Prostate gland (tissue), 2 donors: ENCODE measurements around the gene PRAF2.

Experiments
- POLR2A ChIP-seq: fragments of 450-650 bp; IDR thresholded peaks from one replicate; pipeline ENCODE4 v1.6.1; 2016; ENCODE audit warnings: antibody characterized with exemption, mild to moderate bottlenecking
- POLR2AphosphoS5 ChIP-seq: sonication (generic); formaldehyde crosslinking; IDR thresholded peaks from one replicate; pipeline ENCODE4 v1.6.1; 2017; ENCODE audit warnings: antibody characterized with exemption
- TF ChIP-seq, protein P1 (sequence below), 4 experiments: fragments of 200-600 bp in 2 of 4; fragments of 450-650 bp in 2 of 4; sonication (generic) in 2 of 4; IDR thresholded peaks; 1 replicate in 3 of 4; 2 replicates in 1 of 4; pipeline ENCODE4 v1.5.1; 2016 to 2019; ENCODE audit warnings: antibody characterized with exemption in 4 of 4, mild to moderate bottlenecking in 2 of 4, moderate library complexity in 2 of 4

- TF ChIP-seq, protein P1, sequence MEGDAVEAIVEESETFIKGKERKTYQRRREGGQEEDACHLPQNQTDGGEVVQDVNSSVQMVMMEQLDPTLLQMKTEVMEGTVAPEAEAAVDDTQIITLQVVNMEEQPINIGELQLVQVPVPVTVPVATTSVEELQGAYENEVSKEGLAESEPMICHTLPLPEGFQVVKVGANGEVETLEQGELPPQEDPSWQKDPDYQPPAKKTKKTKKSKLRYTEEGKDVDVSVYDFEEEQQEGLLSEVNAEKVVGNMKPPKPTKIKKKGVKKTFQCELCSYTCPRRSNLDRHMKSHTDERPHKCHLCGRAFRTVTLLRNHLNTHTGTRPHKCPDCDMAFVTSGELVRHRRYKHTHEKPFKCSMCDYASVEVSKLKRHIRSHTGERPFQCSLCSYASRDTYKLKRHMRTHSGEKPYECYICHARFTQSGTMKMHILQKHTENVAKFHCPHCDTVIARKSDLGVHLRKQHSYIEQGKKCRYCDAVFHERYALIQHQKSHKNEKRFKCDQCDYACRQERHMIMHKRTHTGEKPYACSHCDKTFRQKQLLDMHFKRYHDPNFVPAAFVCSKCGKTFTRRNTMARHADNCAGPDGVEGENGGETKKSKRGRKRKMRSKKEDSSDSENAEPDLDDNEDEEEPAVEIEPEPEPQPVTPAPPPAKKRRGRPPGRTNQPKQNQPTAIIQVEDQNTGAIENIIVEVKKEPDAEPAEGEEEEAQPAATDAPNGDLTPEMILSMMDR (IDR thresholded peaks at IDR 0.05) = peak in 2 of 4 experiments; percentile 25 to 34
- TF ChIP-seq POLR2A (no peak), POLR2AphosphoS5 (no peak)
Measured at GRCh38 chrX:49106930-49107329, 33.1 kb upstream of the PRAF2 start.
